MCF 10A (cell line): Measurements from ENCODE around the gene SELENOK. TPM values are rescaled to one million over a fixed set of nuclear protein-coding genes. Genes with fewer than 3 reads are reported as not detected.

Source experiments
- BruUV-seq: library from RNA; stranded (reverse); fragments of 400-500 nt; replicated peaks from 2 replicates; lab custom pipeline; 2021; lab: Mats Ljungman, UMichigan
- CTCF ChIA-PET: fragments of 300-600 bp; sonication (Branson Sonifier 250); formaldehyde crosslinking; extraction: SDS; loops from one replicate; lab custom pipeline; 2021; ENCODE audit warnings: antibody characterized with exemption, inconsistent platforms; lab: Yijun Ruan, JAX
- POLR2A ChIA-PET: fragments of 300-600, 350-650 bp; sonication (Branson Sonifier 250); formaldehyde crosslinking; extraction: SDS; loops from one replicate; lab custom pipeline; 2020; ENCODE audit warnings: antibody characterized with exemption, inconsistent platforms; lab: Yijun Ruan, JAX
- DNase-seq: peaks from one replicate; pipeline ENCODE4 v3.0.0-alpha.2; 2018; ENCODE audit not compliant: unreplicated experiment
- H3K27ac Mint-ChIP-seq: one replicate; pipeline ENCODE4 v1.8.0; 2022; ENCODE audit warnings: mild to moderate bottlenecking, low read depth, mixed read lengths; ENCODE audit not compliant: unreplicated experiment
- H3K27me3 Mint-ChIP-seq: one replicate; pipeline ENCODE4 v1.8.0; 2022; ENCODE audit warnings: mixed read lengths; ENCODE audit not compliant: insufficient read depth, unreplicated experiment
- H3K36me3 Mint-ChIP-seq: one replicate; pipeline ENCODE4 v1.8.0; 2022; ENCODE audit warnings: mild to moderate bottlenecking, moderate library complexity, mixed read lengths; ENCODE audit not compliant: insufficient read depth, unreplicated experiment
- H3K4me1 Mint-ChIP-seq: one replicate; pipeline ENCODE4 v1.8.0; 2022; ENCODE audit warnings: mixed read lengths; ENCODE audit not compliant: insufficient read depth, unreplicated experiment
- H3K4me3 Mint-ChIP-seq: one replicate; pipeline ENCODE4 v1.8.0; 2022; ENCODE audit warnings: mild to moderate bottlenecking, moderate library complexity, mixed read lengths; ENCODE audit not compliant: unreplicated experiment
- H3K9me3 Mint-ChIP-seq: one replicate; pipeline ENCODE4 v1.8.0; 2022; ENCODE audit warnings: mixed read lengths; ENCODE audit not compliant: unreplicated experiment
- CTCF ChIP-seq: fragments of 200-600 bp; IDR thresholded peaks from one replicate; pipeline ENCODE4 v1.8.0; 2022; ENCODE audit warnings: antibody characterized with exemption, mild to moderate bottlenecking; ENCODE audit not compliant: unreplicated experiment
- intact Hi-C: fragments of 100-400 bp; cut with micrococcal nuclease; formaldehyde crosslinking; loops from 2 replicates; pipeline ENCODE4 v1.14.1; 2022
- total RNA-seq: library from RNA; stranded (reverse); gene quantifications from 2 replicates; pipeline ENCODE4 v1.2.3, GENCODE V29; 2022

The SELENOK gene
- total RNA-seq, 1 experiment from 2014 or later, result 55.6 TPM

- Mint-ChIP-seq H3K4me3 (no peak overlapping the region), H3K27ac (no peak overlapping the region), H3K27me3 (no peaks in the 10 kb centered on the region), H3K9me3 (no peaks in the 10 kb centered on the region), H3K4me1 (no peaks in the 10 kb centered on the region), H3K36me3 (no peaks in the 10 kb centered on the region)
- no peak for TF ChIP-seq CTCF
- no TSS peak for BruUV-seq
- ChIA-PET CTCF (no interaction called here), POLR2A (no interaction called here)
- intact Hi-C loops, result no loop called here
- no peak for DNase-seq
Measured at GRCh38 chr3:53844262-53845102, 47.2 kb downstream of the SELENOK start.

- POLR2A ChIA-PET, result no interaction called here
- no peak overlapping the region for H3K4me3 Mint-ChIP-seq
- CTCF ChIA-PET, result no interaction called here
- H3K4me1 Mint-ChIP-seq, result no peaks in the 10 kb centered on the region
- TF ChIP-seq CTCF, result no peak
- BruUV-seq, result no TSS peak
- H3K27me3 Mint-ChIP-seq, result no peaks in the 10 kb centered on the region
- H3K27ac Mint-ChIP-seq, result no peak overlapping the region
- intact Hi-C loops, result no loop called here
- H3K9me3 Mint-ChIP-seq, result no peaks in the 10 kb centered on the region
- no peak for DNase-seq
- H3K36me3 Mint-ChIP-seq, result no peaks in the 10 kb centered on the region
Measured at GRCh38 chr3:53843195-53844177, 48.2 kb downstream of the SELENOK start.

GRCh38 chr3:53842436-53843194 is 49.0 kb downstream of the SELENOK start:
- no peak for TF ChIP-seq CTCF
- Mint-ChIP-seq H3K27me3 (no peaks in the 10 kb centered on the region), H3K4me1 (no peaks in the 10 kb centered on the region), H3K4me3 (no peak overlapping the region), H3K27ac (no peak overlapping the region), H3K36me3 (no peaks in the 10 kb centered on the region), H3K9me3 (no peaks in the 10 kb centered on the region)
- peak; percentile 7 for DNase-seq
- intact Hi-C loops, result no loop called here
- CTCF ChIA-PET, result interaction anchor here (1.2 kb wide), 1 partner anchor 49 kb away, joined by 3 read pairs; the partner anchor contains the start of gene SELENOK
- POLR2A ChIA-PET, result no interaction called here
- BruUV-seq, result no TSS peak
